EH (cell line): ENCODE measurements around the gene RAB31.

ENCODE experiments used
- DNase-seq: peaks from one replicate; pipeline ENCODE4 v3.0.0-alpha.2; 2015; ENCODE audit warnings: low read depth

The RAB31 gene

DNA sequence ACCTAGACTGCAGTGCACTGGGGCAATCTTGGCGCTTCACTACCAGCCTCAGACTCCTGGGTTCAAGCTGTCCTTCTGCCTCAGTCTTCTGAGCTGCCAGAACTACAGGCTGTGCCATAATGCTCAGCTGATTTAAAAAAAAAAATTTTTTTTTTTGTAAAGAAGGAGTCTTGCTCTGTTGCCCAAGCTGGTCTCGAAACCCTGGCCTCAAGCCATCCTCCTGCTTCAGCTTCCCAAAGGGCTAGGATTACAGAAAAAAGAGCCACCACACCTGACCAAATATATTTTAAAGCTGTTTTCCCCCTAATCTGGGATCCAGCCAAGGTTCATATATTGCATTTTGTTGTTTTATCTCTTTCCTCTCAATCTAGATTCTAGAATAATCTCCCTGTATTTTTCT is 82.2 kb downstream of the RAB31 start:
- no peak for DNase-seq

DNA sequence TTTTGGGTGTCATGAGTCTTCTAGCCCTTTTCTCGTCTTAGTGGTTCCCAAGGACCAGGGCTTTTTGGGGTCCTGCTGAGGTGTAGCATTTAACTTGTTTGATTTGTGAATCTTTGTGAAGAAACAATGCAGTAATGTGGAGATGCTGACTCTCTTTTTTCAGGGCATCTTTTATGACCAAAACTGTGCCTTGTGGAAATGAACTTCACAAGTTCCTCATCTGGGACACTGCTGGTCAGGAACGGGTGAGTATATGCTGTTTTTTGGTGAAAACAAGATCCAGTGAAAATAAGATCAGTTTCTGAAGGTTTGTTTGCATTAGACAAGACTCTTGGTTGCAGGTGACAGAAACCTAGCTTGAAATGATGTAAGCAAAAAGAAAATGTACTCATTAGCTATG is 83.9 kb downstream of the RAB31 start:
- DNase-seq, result no peak

DNA sequence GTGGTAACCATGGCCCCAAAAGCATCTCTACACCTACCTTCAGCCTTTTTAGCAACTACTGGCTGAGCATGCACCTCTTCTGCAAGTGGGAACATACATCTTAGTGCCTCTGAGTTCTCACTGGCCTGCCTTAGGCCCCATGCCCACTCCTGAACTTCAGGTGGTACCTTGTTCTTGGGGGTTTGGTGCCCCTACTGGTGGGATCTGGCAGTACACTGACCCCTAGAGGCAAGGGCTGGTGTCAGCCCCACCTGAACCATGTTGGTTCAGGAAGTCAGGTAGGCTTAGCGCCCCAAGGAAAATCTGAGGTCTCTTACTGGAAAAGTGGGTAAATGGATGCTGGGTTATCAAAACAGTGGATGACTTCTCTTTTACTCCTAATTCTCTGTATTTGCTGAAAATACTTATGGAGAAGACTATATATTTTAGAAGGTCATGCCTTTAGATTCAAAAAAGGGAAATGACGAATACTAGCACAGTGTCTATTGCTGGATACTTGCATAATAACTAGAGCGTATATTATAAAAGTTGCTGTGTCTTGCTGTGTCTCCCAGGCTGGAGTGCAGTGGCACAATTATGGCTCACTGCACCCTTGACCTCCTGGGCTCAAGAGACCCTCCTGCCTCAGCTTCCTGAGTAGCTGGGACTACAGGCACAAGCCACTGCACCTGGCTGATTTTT is 84.6 kb downstream of the RAB31 start:
- no peak for DNase-seq

DNA sequence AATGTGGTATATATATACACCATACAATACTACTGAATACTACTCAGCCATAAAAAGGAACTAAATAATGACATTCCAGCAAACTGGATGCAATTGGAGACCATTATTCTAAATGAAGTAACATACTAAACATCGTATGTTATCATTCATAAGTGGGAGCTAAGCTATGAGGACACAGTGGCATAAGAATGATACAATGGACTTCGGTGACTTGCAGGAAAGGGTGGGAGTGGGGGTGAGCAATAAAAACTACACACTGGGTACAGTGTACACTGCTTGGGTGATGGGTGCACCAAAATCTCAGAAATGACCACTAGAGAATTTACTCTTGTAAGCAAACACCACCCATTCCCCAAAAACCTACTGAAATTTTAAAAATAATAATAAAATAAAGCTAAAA is 87.9 kb downstream of the RAB31 start:
- DNase-seq, result no peak

DNA sequence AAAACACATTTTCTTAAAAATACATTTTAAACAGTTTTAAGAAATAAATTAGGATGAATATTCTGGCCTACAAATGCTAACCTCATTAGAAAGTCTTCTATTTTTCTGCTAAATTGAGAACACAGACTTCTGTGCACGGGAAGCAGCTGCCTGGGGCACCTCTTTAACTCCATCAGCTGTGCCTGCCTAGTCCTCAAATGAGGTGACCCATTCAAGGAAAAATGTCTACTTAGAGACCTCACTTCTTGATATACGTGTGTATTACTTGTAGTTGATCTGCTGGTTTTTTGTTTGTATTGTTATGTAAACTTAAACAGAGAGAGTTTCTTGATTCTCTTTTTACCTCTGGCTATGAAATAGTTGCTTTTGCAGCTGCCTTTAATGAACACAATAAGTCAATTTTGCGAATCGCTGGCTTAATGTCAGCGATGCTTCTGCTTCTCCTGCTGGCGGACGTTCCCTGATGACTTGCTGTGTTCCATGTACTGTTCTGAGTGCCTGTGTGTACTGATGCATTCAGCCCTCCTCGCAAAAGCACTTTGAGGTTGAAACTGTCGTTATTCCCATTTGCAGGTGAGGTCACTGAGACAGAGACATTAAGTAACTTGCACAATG is 88.9 kb downstream of the RAB31 start:
- no peak for DNase-seq

DNA sequence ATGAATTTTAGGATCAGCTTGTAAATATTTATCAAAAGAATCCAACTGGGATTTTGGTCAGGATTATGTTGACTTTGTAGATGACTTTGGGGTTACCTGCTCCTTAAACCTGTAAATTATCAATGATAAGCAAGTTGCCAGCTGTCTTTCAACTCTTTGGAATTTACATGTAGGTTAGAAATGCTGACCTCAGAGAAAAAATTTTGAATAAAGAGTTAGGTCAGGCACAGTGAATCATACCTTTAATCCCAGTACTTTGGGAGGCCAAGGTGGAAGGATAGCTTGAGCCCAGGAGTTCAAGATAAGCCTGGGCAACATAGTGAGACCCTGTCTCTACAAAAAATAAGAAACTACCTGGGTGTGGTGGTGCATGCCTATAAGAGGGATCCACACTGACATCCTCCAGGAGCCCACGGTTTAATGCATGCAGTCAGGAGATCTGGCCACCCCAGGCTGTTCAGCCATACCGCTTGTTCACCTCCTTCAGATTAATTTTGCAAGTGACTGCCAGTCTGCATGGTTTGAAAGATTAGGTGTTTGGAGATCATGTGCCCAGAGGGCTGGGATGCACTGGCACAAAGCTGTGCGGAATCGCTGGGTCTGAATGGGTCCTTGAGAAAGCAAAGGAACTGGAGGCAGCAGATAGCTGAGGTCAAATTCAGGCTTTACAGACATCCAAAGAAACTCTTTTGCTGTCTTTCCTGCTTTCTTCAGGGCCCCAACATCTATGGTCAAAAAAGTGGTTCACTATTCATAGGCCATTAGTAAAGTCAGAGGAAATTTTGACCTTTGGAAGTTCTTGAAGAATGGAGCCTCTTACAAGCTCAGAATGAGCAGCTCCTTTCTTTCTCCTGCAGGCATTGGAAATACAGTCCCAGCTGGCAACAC is 94.3 kb downstream of the RAB31 start:
- DNase-seq, result no peak

DNA sequence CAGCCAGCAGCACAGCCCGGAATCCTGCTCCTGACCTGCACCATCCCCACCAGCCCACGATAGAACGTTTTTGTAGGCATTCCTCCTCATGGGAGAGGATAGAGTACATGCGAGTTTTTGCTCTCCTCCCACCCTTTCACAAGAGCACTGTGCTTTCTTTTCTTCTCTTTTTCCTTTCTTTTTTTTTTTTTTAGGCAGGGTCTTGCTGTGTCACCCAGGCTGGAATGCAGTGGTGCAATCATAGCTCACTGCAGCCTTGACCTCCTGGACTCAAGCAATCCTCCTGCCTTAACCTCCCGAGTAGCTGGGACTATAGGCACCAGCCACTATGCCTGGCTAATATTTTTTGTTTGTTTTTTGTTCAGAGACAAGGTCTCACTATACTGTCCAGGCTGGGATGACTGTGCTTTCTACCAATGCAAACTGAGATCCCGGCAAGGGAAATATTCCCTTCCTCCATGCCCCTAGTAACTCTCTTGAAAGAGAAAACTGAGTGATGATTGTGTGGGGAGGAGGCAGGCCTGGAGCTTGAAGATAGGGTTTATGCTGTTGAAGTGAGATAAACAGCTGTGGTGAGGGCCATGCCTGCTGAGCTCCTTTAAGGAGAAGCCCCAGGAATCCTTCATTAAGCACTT is 95.1 kb downstream of the RAB31 start:
- DNase-seq, result peak; percentile 67

DNA sequence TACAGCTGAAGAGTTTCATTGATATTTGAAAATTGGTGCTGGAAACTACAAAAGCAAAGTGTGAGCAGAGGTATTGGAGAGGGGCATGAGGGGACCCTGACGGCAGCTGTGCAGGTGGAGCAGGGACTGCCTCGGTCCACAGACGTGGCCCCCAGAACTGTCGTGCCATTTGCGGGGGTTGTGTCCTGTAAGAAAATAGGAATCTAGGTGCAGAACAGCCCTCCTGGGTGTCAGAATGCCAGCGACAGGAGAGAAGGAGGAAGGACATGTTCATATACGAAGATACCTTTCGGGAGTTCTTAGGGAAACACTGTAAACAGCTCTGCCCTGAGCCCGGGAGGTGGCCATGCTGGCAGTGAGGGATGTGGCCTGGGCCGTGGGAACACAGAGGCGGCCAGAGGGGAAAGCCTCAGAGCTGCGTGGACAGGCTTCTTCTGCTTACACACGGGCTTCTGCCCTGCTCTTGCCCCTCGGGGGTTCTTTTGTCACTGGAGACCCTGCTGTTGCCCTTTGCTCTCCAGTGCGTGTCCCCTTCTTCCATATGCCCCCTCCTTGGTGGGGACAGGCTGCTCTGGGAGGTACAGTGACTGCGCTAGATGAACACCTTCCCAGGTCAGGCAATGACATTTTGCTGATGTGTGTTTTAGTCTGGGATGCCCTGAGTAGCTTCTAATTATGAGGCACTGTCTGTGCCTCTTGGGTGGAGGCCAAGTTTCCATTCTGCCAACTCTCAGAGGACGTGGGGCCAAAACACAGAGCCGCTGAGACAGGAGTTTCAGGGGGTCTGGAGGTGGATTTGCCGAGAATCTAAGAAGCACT is 95.8 kb downstream of the RAB31 start:
- no peak for DNase-seq

DNA sequence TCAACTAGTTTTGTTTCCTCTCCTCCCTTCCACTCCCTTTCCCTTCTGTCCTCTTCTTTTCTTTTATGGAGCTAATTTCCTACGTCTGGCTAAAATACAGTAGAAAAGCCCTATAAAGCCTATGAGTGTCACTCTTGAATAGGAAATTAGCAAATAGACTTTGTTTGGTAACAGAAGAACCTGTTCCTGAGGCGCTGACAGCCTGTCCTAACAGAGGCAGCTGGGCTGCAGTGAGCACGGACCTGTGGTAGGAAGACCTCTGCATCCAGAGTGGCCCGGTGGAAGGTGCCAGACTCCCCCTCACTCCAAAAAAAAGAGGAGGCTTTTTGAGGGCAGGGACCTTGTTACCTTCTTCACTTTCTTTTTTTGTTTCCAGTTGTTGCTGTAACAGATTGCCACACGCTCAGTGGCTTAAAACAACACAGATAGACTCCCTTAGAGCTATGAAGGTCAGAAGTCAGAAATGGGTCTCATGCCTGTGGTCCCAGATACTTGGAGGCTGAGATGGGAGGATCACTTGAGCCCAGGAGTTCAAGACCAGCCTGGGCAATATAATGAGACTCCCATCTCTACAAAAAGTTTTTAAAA is 96.5 kb downstream of the RAB31 start:
- DNase-seq, result no peak

DNA sequence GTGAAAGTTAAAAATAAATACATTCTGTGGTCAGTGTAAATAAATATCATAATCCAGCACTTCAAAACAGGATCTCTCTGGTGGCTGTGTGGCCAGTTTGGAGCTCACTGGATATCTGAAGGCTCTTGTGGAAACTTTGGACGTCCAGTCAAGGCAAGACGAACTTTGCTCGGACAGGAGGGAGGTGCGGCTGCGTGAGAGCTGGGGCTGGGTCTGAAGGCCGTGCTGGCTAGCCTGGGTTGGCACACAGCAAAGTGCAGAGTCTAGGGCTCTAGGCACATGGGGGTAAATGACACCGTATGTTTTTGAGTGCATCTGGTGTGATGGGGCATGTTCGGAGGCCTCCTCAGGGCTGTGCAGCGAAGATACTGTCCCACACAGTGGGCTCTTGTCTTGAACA is 98.8 kb downstream of the RAB31 start:
- no peak for DNase-seq

DNA sequence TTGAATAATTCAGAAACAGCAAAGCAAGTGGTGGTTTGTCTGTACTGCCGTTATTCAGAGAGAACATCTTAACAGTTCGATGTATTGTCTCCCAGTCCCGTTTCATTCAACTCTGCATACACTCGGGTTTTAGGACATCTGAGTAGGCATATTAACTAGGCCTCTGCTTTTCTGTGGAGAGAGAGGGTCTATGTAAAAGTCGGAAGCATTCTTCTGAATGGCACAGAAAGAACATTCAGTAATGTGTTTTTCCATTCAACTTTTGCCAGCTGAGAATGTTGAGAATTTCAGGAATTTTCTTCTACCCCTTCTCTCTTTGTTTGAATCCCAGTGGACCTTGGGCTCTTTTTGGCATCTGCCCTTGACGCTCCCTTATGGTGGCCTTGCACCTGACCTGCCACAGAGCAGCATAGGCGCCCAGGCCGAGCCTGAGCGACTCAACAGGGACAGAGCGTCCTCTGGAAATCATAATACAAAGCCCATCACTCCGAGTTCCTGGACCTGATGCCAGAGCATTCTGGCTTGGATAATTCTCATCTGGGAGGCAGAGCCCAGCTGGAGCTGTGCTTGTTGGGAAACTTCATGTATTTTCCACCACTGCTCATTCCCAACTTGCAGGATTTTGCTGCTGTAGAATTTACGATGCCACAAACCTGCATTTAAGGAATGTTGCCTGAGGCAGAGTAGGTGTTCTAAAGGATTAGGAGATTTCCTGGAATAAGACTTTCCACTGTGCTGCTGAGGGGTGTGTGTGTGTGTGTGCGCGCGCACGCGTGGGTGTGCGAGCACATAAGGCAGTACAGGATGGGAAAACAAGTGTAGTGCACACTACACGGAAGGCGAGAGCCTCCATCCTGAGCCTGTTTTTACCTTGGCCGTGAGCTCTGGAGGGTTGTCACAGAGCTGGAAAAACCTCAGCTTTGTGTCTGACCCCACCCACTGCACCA is 100.5 kb downstream of the RAB31 start:
- peak; percentile 56 for DNase-seq

DNA sequence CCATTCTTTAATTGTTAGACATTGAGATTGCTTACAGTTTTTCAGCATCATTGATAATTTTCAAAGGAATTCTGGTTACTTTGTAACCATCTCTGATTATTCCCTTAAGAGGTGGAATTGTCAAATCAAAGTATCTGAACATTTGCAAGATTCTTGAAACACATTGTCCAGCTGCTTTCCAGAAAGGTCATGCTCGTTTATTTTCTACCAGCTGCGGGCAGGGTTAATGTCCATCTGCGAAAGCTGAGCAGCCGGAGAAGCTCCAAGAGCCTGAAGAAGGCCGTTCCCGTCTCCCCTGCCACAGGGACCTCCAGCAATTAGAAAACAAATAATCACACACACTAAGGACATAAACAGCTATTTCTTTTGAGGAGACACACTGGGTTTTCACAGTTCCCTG is 101.6 kb downstream of the RAB31 start:
- no peak for DNase-seq

DNA sequence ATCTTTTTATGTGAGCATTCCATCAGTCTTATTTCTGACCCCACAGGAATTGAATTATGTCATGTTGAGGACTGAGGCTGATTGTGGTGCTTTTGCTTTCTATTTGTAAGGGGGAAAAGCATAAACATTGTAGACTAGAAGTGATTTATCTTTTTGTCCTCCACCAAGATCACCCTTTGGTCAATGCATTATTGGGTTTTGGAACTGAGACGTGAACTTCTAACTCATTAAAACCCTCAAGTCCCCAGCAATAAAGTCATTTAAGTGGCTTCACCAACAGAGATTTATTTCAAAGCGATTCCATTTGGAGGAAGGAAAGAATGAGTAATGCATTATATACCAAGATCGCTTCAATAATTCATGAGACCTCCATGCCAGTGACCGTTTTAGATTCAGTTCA is 102.2 kb downstream of the RAB31 start:
- DNase-seq, result peak; percentile 49

DNA sequence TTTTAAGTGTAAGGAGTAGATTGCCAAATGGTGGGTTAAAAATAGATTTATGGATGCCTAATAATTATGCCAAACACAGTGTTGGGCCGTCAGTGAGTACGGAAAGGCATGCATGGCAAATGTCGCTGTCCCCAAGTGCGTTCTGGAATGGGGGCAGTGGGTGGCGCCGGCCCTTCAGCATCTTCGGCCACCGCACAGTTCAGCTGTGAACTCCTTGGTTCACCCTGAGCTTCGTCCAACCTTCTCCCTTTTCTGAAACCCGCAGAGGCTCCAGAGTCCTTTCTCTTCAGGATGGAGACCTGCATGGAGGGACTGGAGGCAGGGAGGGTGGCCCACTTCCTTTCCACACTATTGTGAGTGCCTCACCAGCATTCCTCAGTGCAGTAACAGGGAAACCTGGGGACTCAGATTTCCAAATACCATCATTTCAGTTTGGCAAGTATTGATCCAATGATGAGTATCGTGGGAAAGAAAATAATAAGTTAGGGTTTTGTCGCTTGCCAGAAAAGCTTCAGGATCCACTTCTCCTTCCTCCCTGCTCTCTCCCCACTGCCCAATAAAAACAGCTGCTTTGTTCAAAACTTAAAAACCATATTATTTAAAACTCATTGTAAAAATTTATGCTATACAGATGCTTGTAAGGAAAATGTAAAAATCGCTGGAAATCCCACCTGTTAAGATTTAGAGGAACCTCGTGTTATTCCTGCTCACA is 103.0 kb downstream of the RAB31 start:
- DNase-seq, result no peak

DNA sequence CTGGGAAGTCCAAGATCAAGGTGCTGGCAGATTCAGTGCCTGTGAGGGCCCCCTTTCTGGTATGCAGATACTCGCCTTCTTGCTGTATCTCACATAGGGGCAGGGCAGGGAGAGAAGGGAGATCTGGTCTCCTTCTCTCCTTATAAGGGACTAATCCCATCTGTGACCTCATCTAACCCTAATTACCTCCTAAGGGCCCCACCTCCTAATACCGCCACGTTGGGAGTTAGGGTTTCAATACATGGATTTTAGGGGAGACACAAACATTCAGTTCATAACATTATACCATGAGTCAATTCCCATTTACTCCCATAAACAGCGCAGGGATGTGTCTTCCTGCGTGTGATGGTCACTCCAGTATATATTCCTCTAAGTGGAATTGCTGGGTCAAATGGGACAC is 103.9 kb downstream of the RAB31 start:
- no peak for DNase-seq

DNA sequence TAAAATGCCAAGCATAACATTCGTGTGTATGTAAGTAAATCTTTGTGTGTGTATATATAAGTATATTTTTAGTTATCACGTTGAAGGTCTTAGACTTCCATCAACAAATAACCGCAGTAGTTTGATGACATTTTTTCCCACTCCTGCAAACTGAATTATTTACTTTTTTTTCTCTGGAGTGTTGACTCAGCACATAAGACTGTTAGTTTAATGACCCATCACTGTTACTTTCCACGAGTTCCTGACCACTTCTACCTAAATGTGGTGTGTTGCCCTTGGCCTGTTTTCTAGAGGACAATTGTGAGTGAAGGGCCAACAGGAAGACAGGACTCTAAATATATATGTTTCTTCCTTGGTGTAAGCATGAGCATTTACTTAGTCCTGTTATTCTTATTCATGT is 106.3 kb downstream of the RAB31 start:
- DNase-seq, result peak; percentile 95

DNA sequence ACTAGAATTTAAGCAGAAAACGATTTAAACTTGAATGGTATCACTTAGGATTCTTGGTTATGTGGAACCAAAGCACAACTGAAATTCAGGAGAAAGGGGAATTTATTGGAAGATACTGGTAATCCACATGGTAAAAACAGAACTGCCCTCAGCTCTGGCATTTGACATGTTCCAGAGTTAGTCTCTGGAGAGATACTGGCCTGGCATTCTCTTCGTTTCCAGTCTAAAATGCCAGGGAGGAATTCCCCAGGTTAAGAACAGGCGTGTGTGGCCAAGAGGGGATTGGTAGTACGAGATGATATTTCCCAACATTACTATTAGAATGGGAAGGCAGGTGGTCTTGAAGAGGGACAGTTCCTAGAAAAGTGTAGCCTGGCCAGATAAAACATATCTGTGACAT is 109.2 kb downstream of the RAB31 start:
- no peak for DNase-seq

DNA sequence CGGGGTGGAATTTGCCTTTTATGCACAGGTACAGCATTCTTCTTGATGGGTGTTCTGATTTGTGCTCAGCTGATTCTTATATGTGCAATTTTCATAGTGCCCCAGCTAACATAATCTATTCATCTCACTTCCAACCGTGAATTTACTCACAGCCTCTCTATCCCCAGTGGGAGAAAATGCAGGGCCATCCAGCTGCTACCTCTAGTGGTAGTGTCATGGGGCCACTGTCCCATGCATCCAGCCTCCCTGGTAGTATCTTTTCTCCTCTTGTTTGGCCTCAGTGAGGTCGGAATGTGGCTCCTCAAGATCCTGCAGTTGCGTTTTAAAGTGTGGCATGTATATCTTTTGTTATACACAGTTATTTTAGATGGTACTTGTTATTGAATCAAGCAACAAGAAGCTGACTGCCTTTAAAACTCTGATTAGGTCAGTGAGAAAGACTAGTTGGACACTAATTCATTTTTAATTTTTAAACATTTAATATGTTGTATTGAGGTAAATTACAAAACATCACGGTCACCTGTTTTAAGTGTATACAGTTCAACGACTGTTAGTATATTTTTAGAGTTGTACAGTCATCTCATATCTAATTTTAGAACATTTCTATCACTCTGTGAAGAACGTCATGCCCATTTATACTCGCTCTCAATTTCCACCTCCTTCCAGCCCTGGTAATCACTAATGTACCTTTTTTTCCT is 109.8 kb downstream of the RAB31 start:
- no peak for DNase-seq

DNA sequence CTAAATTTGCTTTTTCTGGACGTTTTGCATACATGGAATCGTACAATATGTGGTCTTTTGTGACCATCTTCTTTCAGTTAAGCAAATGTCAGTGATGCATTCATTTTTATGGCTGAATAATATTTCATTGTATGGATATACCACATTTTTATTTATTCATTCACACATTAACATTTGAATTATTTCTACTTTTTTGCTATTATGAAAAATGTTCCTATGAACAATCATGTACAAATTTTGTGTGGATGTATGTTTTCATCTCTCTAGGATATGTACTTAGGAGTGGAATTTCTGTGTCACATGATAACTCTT is 110.3 kb downstream of the RAB31 start:
- no peak for DNase-seq
